Articular chondrocyte of knee joint (primary cell): ENCODE data around the gene MEX3C. TPM values are rescaled to one million over a fixed set of nuclear protein-coding genes. Genes with fewer than 3 reads are reported as not detected.

Source experiments
- total RNA-seq: library from RNA; depleted of rRNA; stranded (reverse); fragments of >200 nt; gene quantifications from 2 replicates; pipeline ENCODE4 v1.2.3, GENCODE V29; 2012

The MEX3C gene
- 34.0 and 40.0 TPM in 2 replicates for total RNA-seq

GRCh38 chr18:51197661-51198424, at the start of gene MEX3C:
Gene MEX3C (minus strand): TSS chr18:51197681. CDS start chr18:51197320, 361 bp downstream.

Other genes starting within 250 kb of the MEX3C start
- 8.4 and 12.7 TPM in 2 replicates for gene ELAC1, start 229.6 kb downstream of the MEX3C start, total RNA-seq
- 120 and 142 TPM in 2 replicates for gene SMAD4, start 167.5 kb downstream of the MEX3C start, total RNA-seq